Measurements from ENCODE around the gene ZNF501. TPM values are rescaled to one million over a fixed set of nuclear protein-coding genes. Genes with fewer than 3 reads are reported as not detected.

Gene ZNF501
- total RNA-seq, 1 donor from 2014 or later: 5.3 TPM

DNA sequence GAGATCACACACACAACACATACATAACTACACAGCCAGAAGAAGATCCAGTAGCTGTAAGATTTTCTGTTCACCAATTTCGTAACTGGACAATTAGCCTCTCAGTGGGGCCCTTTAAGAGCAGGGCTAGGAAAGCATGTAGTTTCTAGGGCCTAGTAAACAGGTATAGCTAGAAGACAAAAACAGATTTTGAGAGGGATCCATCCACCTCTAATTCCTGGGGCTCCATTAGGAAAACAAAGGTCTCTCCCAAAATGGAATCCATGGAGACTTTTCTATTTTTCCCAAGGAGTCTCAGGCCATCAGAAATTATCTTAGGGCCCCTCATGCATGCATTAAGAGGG lies 42.6 kb downstream of the ZNF501 start:
- H3K27ac ChIP-seq (replicated peaks): no peak overlapping the region
- DNase-seq: no peak
- TF ChIP-seq, protein P1, sequence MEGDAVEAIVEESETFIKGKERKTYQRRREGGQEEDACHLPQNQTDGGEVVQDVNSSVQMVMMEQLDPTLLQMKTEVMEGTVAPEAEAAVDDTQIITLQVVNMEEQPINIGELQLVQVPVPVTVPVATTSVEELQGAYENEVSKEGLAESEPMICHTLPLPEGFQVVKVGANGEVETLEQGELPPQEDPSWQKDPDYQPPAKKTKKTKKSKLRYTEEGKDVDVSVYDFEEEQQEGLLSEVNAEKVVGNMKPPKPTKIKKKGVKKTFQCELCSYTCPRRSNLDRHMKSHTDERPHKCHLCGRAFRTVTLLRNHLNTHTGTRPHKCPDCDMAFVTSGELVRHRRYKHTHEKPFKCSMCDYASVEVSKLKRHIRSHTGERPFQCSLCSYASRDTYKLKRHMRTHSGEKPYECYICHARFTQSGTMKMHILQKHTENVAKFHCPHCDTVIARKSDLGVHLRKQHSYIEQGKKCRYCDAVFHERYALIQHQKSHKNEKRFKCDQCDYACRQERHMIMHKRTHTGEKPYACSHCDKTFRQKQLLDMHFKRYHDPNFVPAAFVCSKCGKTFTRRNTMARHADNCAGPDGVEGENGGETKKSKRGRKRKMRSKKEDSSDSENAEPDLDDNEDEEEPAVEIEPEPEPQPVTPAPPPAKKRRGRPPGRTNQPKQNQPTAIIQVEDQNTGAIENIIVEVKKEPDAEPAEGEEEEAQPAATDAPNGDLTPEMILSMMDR (IDR thresholded peaks at IDR 0.05; ENCODE audit: borderline replicate concordance): no peak
- H3K4me1 ChIP-seq: no peaks in the 10 kb centered on the region
- H3K9me3 ChIP-seq (replicated peaks): peaks cover 31% of the 10 kb centered on the region
- no peak overlapping the region for H3K4me3 ChIP-seq
- intact Hi-C loops (cut with micrococcal nuclease): no loop called here
- no peaks in the 10 kb centered on the region for H3K36me3 ChIP-seq
- no peaks in the 10 kb centered on the region for H3K27me3 ChIP-seq (ENCODE audit: low read depth)

DNA sequence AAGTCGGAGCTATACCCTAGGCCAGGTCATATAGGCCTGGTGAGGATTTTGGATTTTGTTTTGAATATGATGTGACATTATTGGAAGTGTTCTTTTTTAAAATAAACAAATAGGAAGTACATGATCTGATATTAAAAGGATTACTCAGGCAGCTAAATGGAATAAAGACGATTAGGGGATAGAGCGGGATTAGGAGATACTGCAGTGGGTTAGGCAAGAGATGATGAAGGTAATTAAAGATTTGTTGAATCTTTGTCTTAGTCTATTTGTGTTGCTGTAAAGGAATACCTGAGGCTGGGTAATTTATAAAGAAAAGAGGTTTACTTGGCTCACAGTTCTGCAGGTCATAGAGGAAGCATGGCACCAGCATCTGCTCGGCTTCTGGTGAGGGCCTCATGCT lies 53.5 kb downstream of the ZNF501 start:
- intact Hi-C loops (cut with micrococcal nuclease): no loop called here
- no peak overlapping the region for H3K27ac ChIP-seq (replicated peaks)
- no peak overlapping the region for H3K4me3 ChIP-seq
- H3K27me3 ChIP-seq (ENCODE audit: low read depth): no peaks in the 10 kb centered on the region
- H3K9me3 ChIP-seq (replicated peaks): no peaks in the 10 kb centered on the region
- no peak for DNase-seq
- H3K36me3 ChIP-seq: no peaks in the 10 kb centered on the region
- H3K4me1 ChIP-seq: no peaks in the 10 kb centered on the region
- TF ChIP-seq, protein P1 (IDR thresholded peaks at IDR 0.05; ENCODE audit: borderline replicate concordance): no peak

Other genes with a start within 250 kb of the ZNF501 start
- gene ZKSCAN7, start 174.4 kb upstream of the ZNF501 start, total RNA-seq: 2.6 TPM
- gene ZNF660, start 144.7 kb upstream of the ZNF501 start, total RNA-seq: 1.1 TPM
- 11.6 TPM for gene ZNF197, start 104.6 kb upstream of the ZNF501 start, total RNA-seq
- gene ZNF35, start 80.9 kb upstream of the ZNF501 start, total RNA-seq: 7.9 TPM
- gene ZNF502, start 17.0 kb upstream of the ZNF501 start, total RNA-seq: 3.4 TPM
- gene KIAA1143, start 32.0 kb downstream of the ZNF501 start, total RNA-seq: 32.4 TPM
- gene KIF15, start 32.2 kb downstream of the ZNF501 start, total RNA-seq: 0.85 TPM
- 10.8 TPM for gene TMEM42, start 132.3 kb downstream of the ZNF501 start, total RNA-seq
- gene TGM4, start 145.0 kb downstream of the ZNF501 start, total RNA-seq: not detected
- gene ZDHHC3, start 246.5 kb downstream of the ZNF501 start, total RNA-seq: 40.2 TPM
- gene EXOSC7, start 246.6 kb downstream of the ZNF501 start, total RNA-seq: 27.2 TPM